Chondrocyte (in vitro differentiated cells): Measurements from ENCODE around the gene SLC47A1. TPM values are rescaled to one million over a fixed set of nuclear protein-coding genes. Genes with fewer than 3 reads are reported as not detected.

Experiments
- DNase-seq: peaks from one replicate; pipeline ENCODE4 v3.0.0; 2021; ENCODE audit warnings: mixed read lengths, low spot score
- H3K27ac Mint-ChIP-seq: one replicate; pipeline ENCODE4 v1.8.0; 2021; ENCODE audit warnings: mild to moderate bottlenecking, moderate library complexity, mixed read lengths; ENCODE audit not compliant: unreplicated experiment
- H3K27me3 Mint-ChIP-seq: 2 replicates; pipeline ENCODE4 v1.8.0; 2021; ENCODE audit warnings: low read depth, mixed read lengths
- H3K36me3 Mint-ChIP-seq: 2 replicates; pipeline ENCODE4 v1.8.0; 2021; ENCODE audit warnings: low read depth, mixed read lengths
- H3K4me1 Mint-ChIP-seq: 2 replicates; pipeline ENCODE4 v1.8.0; 2021; ENCODE audit warnings: low read depth, mild to moderate bottlenecking, mixed read lengths
- H3K4me3 Mint-ChIP-seq: one replicate; pipeline ENCODE4 v1.8.0; 2021; ENCODE audit warnings: mild to moderate bottlenecking, moderate library complexity, mixed read lengths; ENCODE audit not compliant: unreplicated experiment
- H3K9me3 Mint-ChIP-seq: 2 replicates; pipeline ENCODE4 v1.8.0; 2021; ENCODE audit warnings: low read depth, mixed read lengths
- total RNA-seq: library from RNA; stranded (reverse); gene quantifications from 3 replicates; pipeline ENCODE4 v1.2.1, GENCODE V29; 2021
- TF ChIP-seq, protein P1 (sequence below): fragments of 200-600 bp; sonication (generic); IDR thresholded peaks from 2 replicates; pipeline ENCODE4 v1.5.0; 2021; ENCODE audit warnings: antibody characterized with exemption, mild to moderate bottlenecking, moderate library complexity

The SLC47A1 gene
- total RNA-seq, 1 donor from 2014 or later, result 1.7 TPM

- H3K9me3 Mint-ChIP-seq, result no peaks in the 10 kb centered on the region
- peaks cover 6% of the 10 kb centered on the region for H3K4me1 Mint-ChIP-seq
- H3K36me3 Mint-ChIP-seq, result no peaks in the 10 kb centered on the region
- peaks cover 5% of the 10 kb centered on the region for H3K27me3 Mint-ChIP-seq
- DNase-seq, result no peak
- no peak overlapping the region for H3K4me3 Mint-ChIP-seq
- no peak overlapping the region for H3K27ac Mint-ChIP-seq
- TF ChIP-seq, protein P1, sequence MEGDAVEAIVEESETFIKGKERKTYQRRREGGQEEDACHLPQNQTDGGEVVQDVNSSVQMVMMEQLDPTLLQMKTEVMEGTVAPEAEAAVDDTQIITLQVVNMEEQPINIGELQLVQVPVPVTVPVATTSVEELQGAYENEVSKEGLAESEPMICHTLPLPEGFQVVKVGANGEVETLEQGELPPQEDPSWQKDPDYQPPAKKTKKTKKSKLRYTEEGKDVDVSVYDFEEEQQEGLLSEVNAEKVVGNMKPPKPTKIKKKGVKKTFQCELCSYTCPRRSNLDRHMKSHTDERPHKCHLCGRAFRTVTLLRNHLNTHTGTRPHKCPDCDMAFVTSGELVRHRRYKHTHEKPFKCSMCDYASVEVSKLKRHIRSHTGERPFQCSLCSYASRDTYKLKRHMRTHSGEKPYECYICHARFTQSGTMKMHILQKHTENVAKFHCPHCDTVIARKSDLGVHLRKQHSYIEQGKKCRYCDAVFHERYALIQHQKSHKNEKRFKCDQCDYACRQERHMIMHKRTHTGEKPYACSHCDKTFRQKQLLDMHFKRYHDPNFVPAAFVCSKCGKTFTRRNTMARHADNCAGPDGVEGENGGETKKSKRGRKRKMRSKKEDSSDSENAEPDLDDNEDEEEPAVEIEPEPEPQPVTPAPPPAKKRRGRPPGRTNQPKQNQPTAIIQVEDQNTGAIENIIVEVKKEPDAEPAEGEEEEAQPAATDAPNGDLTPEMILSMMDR, result no peak
Measured at GRCh38 chr17:19551591-19552148, 18.0 kb downstream of the SLC47A1 start.

- DNase-seq, result no peak
Measured at GRCh38 chr17:19553036-19553435, 19.4 kb downstream of the SLC47A1 start.

GRCh38 chr17:19554393-19554792 lies 20.7 kb downstream of the SLC47A1 start:
- no peak overlapping the region for H3K27ac Mint-ChIP-seq
- no peak for DNase-seq
- H3K9me3 Mint-ChIP-seq, result peaks cover 5% of the 10 kb centered on the region
- H3K4me3 Mint-ChIP-seq, result no peak overlapping the region
- peaks cover 5% of the 10 kb centered on the region for H3K27me3 Mint-ChIP-seq
- H3K36me3 Mint-ChIP-seq, result no peaks in the 10 kb centered on the region
- TF ChIP-seq, protein P1, result no peak
- peaks cover 6% of the 10 kb centered on the region for H3K4me1 Mint-ChIP-seq

More at GRCh38 chr17:19553036-19553435, 19.4 kb downstream of the SLC47A1 start:
- Mint-ChIP-seq H3K4me1 (peaks cover 6% of the 10 kb centered on the region), H3K4me3 (no peak overlapping the region), H3K36me3 (no peaks in the 10 kb centered on the region), H3K27me3 (peaks cover 5% of the 10 kb centered on the region), H3K9me3 (peaks cover 3% of the 10 kb centered on the region), H3K27ac (no peak overlapping the region)
- TF ChIP-seq, protein P1, result no peak

- H3K9me3 Mint-ChIP-seq, result peaks cover 5% of the 10 kb centered on the region
- H3K27ac Mint-ChIP-seq, result no peak overlapping the region
- H3K4me3 Mint-ChIP-seq, result no peak overlapping the region
- TF ChIP-seq, protein P1, result no peak
- DNase-seq, result no peak
- peaks cover 9% of the 10 kb centered on the region for H3K27me3 Mint-ChIP-seq
- peaks cover 6% of the 10 kb centered on the region for H3K4me1 Mint-ChIP-seq
- H3K36me3 Mint-ChIP-seq, result no peaks in the 10 kb centered on the region
Measured at GRCh38 chr17:19555746-19556145, 22.1 kb downstream of the SLC47A1 start.

GRCh38 chr17:19558946-19559345 lies 25.3 kb downstream of the SLC47A1 start:
- Mint-ChIP-seq H3K27me3 (peaks cover 6% of the 10 kb centered on the region), H3K36me3 (no peaks in the 10 kb centered on the region), H3K27ac (no peak overlapping the region), H3K4me1 (peaks cover 6% of the 10 kb centered on the region), H3K9me3 (peaks cover 5% of the 10 kb centered on the region), H3K4me3 (no peak overlapping the region)
- no peak for DNase-seq
- TF ChIP-seq, protein P1, result no peak
